H9 (cell line): ENCODE data around the gene C2orf66. TPM values are rescaled to one million over a fixed set of nuclear protein-coding genes. Genes with fewer than 3 reads are reported as not detected.

Source experiments
- DNase-seq: peaks from one replicate; pipeline ENCODE4 v3.0.0-alpha.2; 2017
- H2AFZ ChIP-seq: one replicate; pipeline ENCODE4 v1.6.1; 2013; ENCODE audit warnings: mild to moderate bottlenecking, low read length, control low read depth, moderate library complexity
- H2AK5ac ChIP-seq: 2 replicates; pipeline ENCODE4 v1.6.1; 2013; ENCODE audit warnings: low read length, control low read depth, mixed read lengths; ENCODE audit not compliant: insufficient read length
- H2BK120ac ChIP-seq: one replicate; pipeline ENCODE4 v1.6.1; 2013; ENCODE audit warnings: low read depth, mild to moderate bottlenecking, low read length, control low read depth, inconsistent platforms; ENCODE audit not compliant: poor library complexity, severe bottlenecking
- H2BK12ac ChIP-seq: 2 replicates; pipeline ENCODE4 v1.6.1; 2013; ENCODE audit warnings: low read length, control low read depth, mixed read lengths, low read depth; ENCODE audit not compliant: insufficient read length
- H2BK15ac ChIP-seq: 2 replicates; pipeline ENCODE4 v1.6.1; 2013; ENCODE audit warnings: low read depth, low read length, control low read depth
- H2BK20ac ChIP-seq: one replicate; pipeline ENCODE4 v1.6.1; 2013; ENCODE audit warnings: low read depth, mild to moderate bottlenecking, low read length, control low read depth, inconsistent platforms; ENCODE audit not compliant: poor library complexity, severe bottlenecking
- H2BK5ac ChIP-seq: 2 replicates; pipeline ENCODE4 v1.6.1; 2013; ENCODE audit warnings: low read length, control low read depth, mixed read lengths; ENCODE audit not compliant: insufficient read length
- H3K14ac ChIP-seq: 2 replicates; pipeline ENCODE4 v1.6.1; 2013; ENCODE audit warnings: low read length, control low read depth; ENCODE audit not compliant: insufficient read depth
- H3K18ac ChIP-seq: 2 replicates; pipeline ENCODE4 v1.6.1; 2013; ENCODE audit warnings: low read depth, mild to moderate bottlenecking, mixed read lengths, low read length, control low read depth; ENCODE audit not compliant: insufficient read length
- H3K23ac ChIP-seq: 2 replicates; pipeline ENCODE4 v1.6.1; 2013; ENCODE audit warnings: low read length, control low read depth, mixed read lengths, low read depth; ENCODE audit not compliant: insufficient read length
- H3K23me2 ChIP-seq: 2 replicates; pipeline ENCODE4 v1.6.1; 2013; ENCODE audit warnings: low read depth, mild to moderate bottlenecking, mixed read lengths, low read length, control low read depth; ENCODE audit not compliant: insufficient read length, poor library complexity, severe bottlenecking
- H3K27ac ChIP-seq: 2 replicates; pipeline ENCODE4 v1.5.1; 2013; ENCODE audit warnings: low read length, control low read depth, mixed read lengths, low read depth; ENCODE audit not compliant: insufficient read length
- H3K27me3 ChIP-seq: 2 replicates; pipeline ENCODE4 v1.6.1; 2013; ENCODE audit warnings: low read length, control low read depth, inconsistent platforms; ENCODE audit not compliant: insufficient read depth
- H3K4ac ChIP-seq: 2 replicates; pipeline ENCODE4 v1.6.1; 2013; ENCODE audit warnings: low read depth, mild to moderate bottlenecking, control low read depth, inconsistent platforms, low read length, moderate library complexity
- H3K4me1 ChIP-seq: 2 replicates; pipeline ENCODE4 v1.6.1; 2013; ENCODE audit warnings: low read length, control low read depth, inconsistent platforms; ENCODE audit not compliant: insufficient read depth
- H3K4me2 ChIP-seq: 2 replicates; pipeline ENCODE4 v1.6.1; 2013; ENCODE audit warnings: low read length, control low read depth, mixed read lengths; ENCODE audit not compliant: insufficient read length, insufficient read depth
- H3K56ac ChIP-seq: 2 replicates; pipeline ENCODE4 v1.6.1; 2013; ENCODE audit warnings: low read depth, mild to moderate bottlenecking, mixed read lengths, low read length, control low read depth; ENCODE audit not compliant: insufficient read length
- H3K79me1 ChIP-seq: 2 replicates; pipeline ENCODE4 v1.6.1; 2013; ENCODE audit warnings: low read depth, mild to moderate bottlenecking, moderate library complexity, low read length, control low read depth, inconsistent platforms; ENCODE audit not compliant: insufficient read depth, poor library complexity, severe bottlenecking
- H3K79me2 ChIP-seq: 2 replicates; pipeline ENCODE4 v1.6.1; 2013; ENCODE audit warnings: low read length, control low read depth, inconsistent platforms; ENCODE audit not compliant: insufficient read depth
- H3K9ac ChIP-seq: 2 replicates; pipeline ENCODE4 v1.6.1; 2013; ENCODE audit warnings: low read length, control low read depth, mixed read lengths; ENCODE audit not compliant: insufficient read length; ENCODE audit errors: extremely low read depth
- H3K9me3 ChIP-seq: one replicate; pipeline ENCODE4 v1.6.1; 2013; ENCODE audit warnings: low read depth, low read length, inconsistent platforms; ENCODE audit not compliant: control insufficient read depth
- H3T11ph ChIP-seq: one replicate; pipeline ENCODE4 v1.6.1; 2013; ENCODE audit warnings: mild to moderate bottlenecking, low read length, control low read depth, inconsistent platforms
- H4K20me1 ChIP-seq: one replicate; pipeline ENCODE4 v1.6.1; 2013; ENCODE audit not compliant: control insufficient read depth, insufficient read length, insufficient read depth
- H4K5ac ChIP-seq: 2 replicates; pipeline ENCODE4 v1.6.1; 2013; ENCODE audit warnings: low read depth, mild to moderate bottlenecking, mixed read lengths, low read length, control low read depth; ENCODE audit not compliant: insufficient read length
- H4K8ac ChIP-seq: replicated peaks from 2 replicates; pipeline ENCODE4 v1.6.1; 2013; ENCODE audit warnings: low read length, control low read depth, mixed read lengths, low read depth; ENCODE audit not compliant: insufficient read length
- H4K91ac ChIP-seq: 2 replicates; pipeline ENCODE4 v1.6.1; 2013; ENCODE audit warnings: low read depth, mild to moderate bottlenecking, moderate library complexity, mixed read lengths, low read length, control low read depth; ENCODE audit not compliant: insufficient read length
- H3K27ac Mint-ChIP-seq, 3 experiments: 2 replicates in 2 of 3; 3 replicates in 1 of 3; pipeline ENCODE4 v1.8.0; 2020 to 2021; ENCODE audit warnings: mixed read lengths in 3 of 3, mild to moderate bottlenecking in 1 of 3, moderate library complexity in 1 of 3
- H3K27me3 Mint-ChIP-seq: 2 replicates; pipeline ENCODE4 v1.8.0; 2021; ENCODE audit warnings: low read depth, mild to moderate bottlenecking, moderate library complexity, mixed read lengths
- H3K36me3 Mint-ChIP-seq, 3 experiments: 2 replicates in 2 of 3; 3 replicates in 1 of 3; pipeline ENCODE4 v1.8.0; 2020 to 2021; ENCODE audit warnings: low read depth in 3 of 3, mixed read lengths in 3 of 3; ENCODE audit not compliant: insufficient read depth in 1 of 3
- H3K4me1 Mint-ChIP-seq, 2 experiments: 2 replicates each; pipeline ENCODE4 v1.8.0; 2020; ENCODE audit warnings: mixed read lengths in 2 of 2
- H3K4me3 Mint-ChIP-seq, 2 experiments: 2 replicates in 1 of 2; 3 replicates in 1 of 2; pipeline ENCODE4 v1.8.0; 2020 to 2021; ENCODE audit warnings: mild to moderate bottlenecking in 2 of 2, mixed read lengths in 2 of 2, moderate library complexity in 1 of 2
- H3K9me3 Mint-ChIP-seq, 2 experiments: 2 replicates in 1 of 2; 3 replicates in 1 of 2; pipeline ENCODE4 v1.8.0; 2020; ENCODE audit warnings: mild to moderate bottlenecking in 2 of 2, mixed read lengths in 2 of 2, moderate library complexity in 1 of 2
- CTCF ChIP-seq: fragments of 200-600 bp; sonication (generic); conservative IDR thresholded peaks from 3 replicates; pipeline ENCODE4 v1.8.0; 2021; ENCODE audit warnings: antibody characterized with exemption, mild to moderate bottlenecking
- WGBS: extraction: QIAGEN DNeasy Blood & Tissue Kit; methylation state at CpG from one replicate; pipeline ENCODE4 v1.1.7; 2013; ENCODE audit warnings: missing lambda C conversion rate, low lambda C conversion rate, mixed read lengths; ENCODE audit not compliant: insufficient read length; ENCODE audit errors: extremely low coverage; 5-methylcytosine and 5-hydroxymethylcytosine counted together
- total RNA-seq: library from RNA; stranded (reverse); gene quantifications from 2 replicates; pipeline ENCODE4 v1.2.1, GENCODE V29; 2021

C2orf66 gene
- total RNA-seq, 1 experiment from 2014 or later: not detected

- H3K27me3 Mint-ChIP-seq: peaks cover 14% of the 10 kb centered on the region
- Histone ChIP-seq H3K14ac (no peak overlapping the region), H3K27me3 (no peaks in the 10 kb centered on the region), H2BK20ac (no peak overlapping the region), H3K79me1 (no peaks in the 10 kb centered on the region), H2BK5ac (no peak overlapping the region), H3K4me1 (no peaks in the 10 kb centered on the region), H3K9me3 (no peaks in the 10 kb centered on the region), H4K20me1 (no peaks in the 10 kb centered on the region), H3K18ac (no peak overlapping the region), H3K4ac (no peak overlapping the region), H4K91ac (no peak overlapping the region), H3K23me2 (no peaks in the 10 kb centered on the region), H4K8ac (no peak overlapping the region), H3K23ac (no peak overlapping the region), H3K27ac (no peak overlapping the region), H2BK12ac (no peak overlapping the region), H3K4me2 (no peak overlapping the region), H2BK15ac (no peak overlapping the region), H3K79me2 (no peaks in the 10 kb centered on the region), H4K5ac (no peak overlapping the region), H3K56ac (no peak overlapping the region), H2AK5ac (no peak overlapping the region), H3T11ph (no peak overlapping the region), H2AFZ (no peak overlapping the region), H2BK120ac (no peak overlapping the region), H3K9ac (no peak overlapping the region)
- peak; percentile 46; the same call in 2 of the 3 replicates for TF ChIP-seq CTCF
- H3K4me3 Mint-ChIP-seq: no peak overlapping the region
- no CpG with 5 or more reads among the region's 2 CpGs for WGBS
- no peak overlapping the region for H3K27ac Mint-ChIP-seq
- no peaks in the 10 kb centered on the region for H3K9me3 Mint-ChIP-seq
- no peak for DNase-seq
- no peaks in the 10 kb centered on the region for H3K4me1 Mint-ChIP-seq
- no peaks in the 10 kb centered on the region for H3K36me3 Mint-ChIP-seq
Measured at GRCh38 chr2:196808083-196808665, 981 bp downstream of the C2orf66 start.
